B cell (primary cell): ENCODE measurements around the gene ZSCAN9. TPM values are rescaled to one million over a fixed set of nuclear protein-coding genes. Genes with fewer than 3 reads are reported as not detected.

Source experiments
- ATAC-seq: fragments of 200-7000 bp; cut with Tn5 transposase; one replicate; pipeline ENCODE4 v1.10.0; 2021; ENCODE audit warnings: low read depth, mild to moderate bottlenecking, moderate number of reproducible peaks, moderate library complexity
- CTCF ChIA-PET: fragments of 350-600 bp; sonication (Branson Sonifier 250); formaldehyde crosslinking; loops from one replicate; lab custom pipeline; 2021; ENCODE audit warnings: antibody characterized with exemption, inconsistent platforms; lab: Charles Lee
- POLR2A ChIA-PET: fragments of 350-600 bp; sonication (Branson Sonifier 250); formaldehyde crosslinking; loops from one replicate; lab custom pipeline; 2021; ENCODE audit warnings: antibody characterized with exemption; lab: Charles Lee
- DNase-seq: peaks from one replicate; pipeline ENCODE4 v3.0.0; 2013
- H2AFZ ChIP-seq: 2 replicates; pipeline ENCODE4 v1.6.1; 2012; ENCODE audit warnings: mild to moderate bottlenecking, low read depth, low read length; ENCODE audit not compliant: insufficient read depth, poor library complexity, severe bottlenecking
- H3K27ac ChIP-seq, 2 donors: 1 replicate in 1 of 2; 2 replicates in 1 of 2; pipeline ENCODE4 v1.5.1; 2012 to 2013; ENCODE audit warnings: low read length in 2 of 2, mild to moderate bottlenecking in 2 of 2, moderate library complexity in 1 of 2
- H3K27me3 ChIP-seq, 4 experiments: fragments of 200-600 bp in 1 of 4; sonication (generic) in 1 of 4; replicated peaks in 1 of 4; 1 replicate in 2 of 4; 2 replicates in 2 of 4; pipeline versions ENCODE4 v1.6.1 to v1.7.0; 2013 to 2016; ENCODE audit warnings: low read length in 3 of 4, mild to moderate bottlenecking in 2 of 4, mixed read lengths in 1 of 4, moderate library complexity in 1 of 4; ENCODE audit not compliant: insufficient read depth in 4 of 4, control insufficient read depth in 3 of 4; ENCODE audit errors: control extremely low read depth in 1 of 4
- H3K36me3 ChIP-seq, 2 experiments: replicated peaks in 1 of 2; 1 replicate in 1 of 2; 2 replicates in 1 of 2; pipeline versions ENCODE4 v1.6.1 to v1.7.1; 2013; ENCODE audit warnings: low read length in 1 of 2; ENCODE audit not compliant: insufficient read depth in 2 of 2, control insufficient read depth in 1 of 2; ENCODE audit errors: control extremely low read depth in 1 of 2, extremely low read depth in 1 of 2
- H3K4me1 ChIP-seq, 2 donors: fragments of 200-600 bp in 1 of 2; sonication (generic) in 1 of 2; 1 replicate in 1 of 2; 2 replicates in 1 of 2; pipeline versions ENCODE4 v1.5.1 to v1.6.1; 2013 to 2017; ENCODE audit warnings: low read length in 2 of 2; ENCODE audit not compliant: control insufficient read depth in 2 of 2, insufficient read depth in 2 of 2
- H3K4me2 ChIP-seq: replicated peaks from 2 replicates; pipeline ENCODE3; 2012; ENCODE audit warnings: mild to moderate bottlenecking, low read depth, low read length; ENCODE audit not compliant: poor library complexity, severe bottlenecking
- H3K4me3 ChIP-seq, 5 experiments: fragments of 200-600 bp in 1 of 5; sonication (generic) in 1 of 5; 1 replicate in 3 of 5; 2 replicates in 2 of 5; pipeline versions ENCODE4 v1.5.1 to v1.7.0; 2011 to 2016; ENCODE audit warnings: low read length in 4 of 5, mild to moderate bottlenecking in 4 of 5, low read depth in 2 of 5, control low read depth in 1 of 5, moderate library complexity in 1 of 5; ENCODE audit not compliant: insufficient read depth in 1 of 5; ENCODE audit errors: control extremely low read depth in 1 of 5, extremely low read depth in 1 of 5
- H3K79me2 ChIP-seq: fragments of 200-600 bp; sonication (generic); one replicate; pipeline ENCODE4 v1.6.0; 2016; ENCODE audit warnings: low read length; ENCODE audit not compliant: control insufficient read depth, insufficient read depth
- H3K9ac ChIP-seq: fragments of 200-600 bp; sonication (generic); 2 replicates; pipeline ENCODE4 v1.6.1; 2017; ENCODE audit warnings: mild to moderate bottlenecking, low read length, moderate library complexity
- H3K9me3 ChIP-seq, 3 donors: one replicate each; pipeline versions ENCODE4 v1.6.1 to v1.7.1; 2013; ENCODE audit warnings: low read length in 2 of 3; ENCODE audit not compliant: control insufficient read depth in 2 of 3, insufficient read depth in 1 of 3; ENCODE audit errors: control extremely low read depth in 1 of 3
- H4K20me1 ChIP-seq: 2 replicates; pipeline ENCODE4 v1.6.0; 2012; ENCODE audit warnings: mild to moderate bottlenecking, low read length; ENCODE audit not compliant: insufficient read depth, control insufficient read depth, poor library complexity, severe bottlenecking
- H3K27ac Mint-ChIP-seq: one replicate; pipeline ENCODE4 v1.8.0; 2021; ENCODE audit warnings: mixed read lengths
- H3K27me3 Mint-ChIP-seq: one replicate; pipeline ENCODE4 v1.8.0; 2021; ENCODE audit warnings: mixed read lengths
- H3K4me1 Mint-ChIP-seq: one replicate; pipeline ENCODE4 v1.8.0; 2021; ENCODE audit warnings: mixed read lengths
- H3K4me3 Mint-ChIP-seq: one replicate; pipeline ENCODE4 v1.8.0; 2021; ENCODE audit warnings: mixed read lengths
- H3K9me3 Mint-ChIP-seq: one replicate; pipeline ENCODE4 v1.8.0; 2022; ENCODE audit warnings: mixed read lengths; ENCODE audit not compliant: insufficient read depth
- CTCF ChIP-seq: fragments of 200-600 bp; IDR thresholded peaks from one replicate; pipeline ENCODE4 v1.8.0; 2022; ENCODE audit warnings: antibody characterized with exemption, mild to moderate bottlenecking
- EZH2 ChIP-seq: IDR thresholded peaks from 2 replicates; pipeline ENCODE4 v1.6.1; 2012; ENCODE audit warnings: borderline replicate concordance, low read depth, mild to moderate bottlenecking, moderate library complexity, low read length; ENCODE audit not compliant: insufficient read depth, poor library complexity, severe bottlenecking
- WGBS: methylation state at CpG from one replicate; pipeline ENCODE4 v1.1.5; 2013; ENCODE audit warnings: missing lambda C conversion rate; ENCODE audit not compliant: insufficient coverage; 5-methylcytosine and 5-hydroxymethylcytosine counted together
- intact Hi-C: fragments of 100-400 bp; cut with micrococcal nuclease; formaldehyde crosslinking; loops from one replicate; pipeline ENCODE4 v1.10.0; 2022
- polyA plus RNA-seq: library from polyadenylated mRNA; depleted of rRNA; stranded (reverse); fragments of >200 nt; gene quantifications from 2 replicates; pipeline ENCODE4 v1.2.3, GENCODE V29; 2012
- total RNA-seq, 2 donors: library from RNA; stranded (reverse); fragments of 120-200 nt in 1 of 2; gene quantifications; 1 replicate in 1 of 2; 2 replicates in 1 of 2; pipeline versions ENCODE4 v1.2.3 to v1.2.4, GENCODE V29; 2013 to 2022

Gene ZSCAN9
- total and polyA plus RNA-seq, 2 donors (not counting 1 experiment from before 2014, with no cell fraction given): 14.7 to 29.8 TPM

- H3K79me2 ChIP-seq: peaks cover 24% of the 10 kb centered on the region
- no peak overlapping the region for H3K9ac ChIP-seq
- no peaks in the 10 kb centered on the region for H3K9me3 ChIP-seq
- no peak overlapping the region for H3K27ac Mint-ChIP-seq
- H2AFZ ChIP-seq: no peak overlapping the region
- no peaks in the 10 kb centered on the region for H3K27me3 Mint-ChIP-seq
- H3K9me3 Mint-ChIP-seq: no peaks in the 10 kb centered on the region
- intact Hi-C loops: loop anchor here (5.0 kb wide), 2 partner anchors 143 to 878 kb away; partner anchors contain the start of genes ZNF391 and ZSCAN16
- no peak overlapping the region for H3K4me3 ChIP-seq
- ATAC-seq: no peak
- H3K27me3 ChIP-seq: peaks cover 0 to 7% (median 0%) of the 10 kb centered on the region in 4 experiments
- peaks cover 10 to 18% of the 10 kb centered on the region in 2 donors for H3K4me1 ChIP-seq
- H3K27ac ChIP-seq: no peak overlapping the region
- H3K4me3 Mint-ChIP-seq: no peak overlapping the region
- no peak for DNase-seq
- TF ChIP-seq CTCF: no peak
- TF ChIP-seq EZH2: no peak
- H3K4me2 ChIP-seq: no peak overlapping the region
- H4K20me1 ChIP-seq: no peaks in the 10 kb centered on the region
- WGBS: 100% methylated on average over 1 of the region's 4 CpGs
- H3K36me3 ChIP-seq: no peaks in the 10 kb centered on the region
- peaks cover 7% of the 10 kb centered on the region for H3K4me1 Mint-ChIP-seq
- ChIA-PET CTCF (interaction anchor here (0.8 to 1.0 kb wide), 2 partner anchors 11 to 119 kb away, joined by 3 read pairs; no protein-coding TSS in a partner anchor), POLR2A (interaction anchor here (0.5 to 1.3 kb wide), 4 partner anchors 18 to 371 kb away, joined by 3 to 5 read pairs (median 4); a partner anchor contains a TSS)
Observed at GRCh38 chr6:28264834-28265401, 39.8 kb downstream of the ZSCAN9 start.

GRCh38 chr6:28266563-28266961, 41.5 kb downstream of the ZSCAN9 start:
- peaks cover 0 to under 1% of the 10 kb centered on the region in 2 experiments for H3K36me3 ChIP-seq
- ChIA-PET POLR2A (interaction anchor here (0.5 to 2.1 kb wide), 8 partner anchors 14 to 894 kb away, joined by 3 to 12 read pairs (median 4); partner anchors contain the start of genes ZKSCAN4, ZKSCAN8, ZSCAN12 and ZSCAN31), CTCF (interaction anchor here (0.7 to 3.0 kb wide), 10 partner anchors 14 to 469 kb away, joined by 3 to 24 read pairs (median 4); partner anchors contain the start of genes PGBD1, ZKSCAN3, ZKSCAN4 and ZKSCAN8)
- peaks cover 24% of the 10 kb centered on the region for H3K79me2 ChIP-seq
- H3K9ac ChIP-seq: peak overlapping the region; percentile 89
- Mint-ChIP-seq H3K4me3 (no peak overlapping the region), H3K27ac (no peak overlapping the region), H3K9me3 (no peaks in the 10 kb centered on the region), H3K27me3 (no peaks in the 10 kb centered on the region), H3K4me1 (peaks cover 10% of the 10 kb centered on the region)
- peak overlapping the region; percentile 94 for H2AFZ ChIP-seq
- no peak for DNase-seq
- no peaks in the 10 kb centered on the region for H4K20me1 ChIP-seq
- peaks cover 10 to 18% of the 10 kb centered on the region in 2 donors for H3K4me1 ChIP-seq
- WGBS: no CpG with 5 or more reads among the region's 5 CpGs
- no peak for ATAC-seq
- no peaks in the 10 kb centered on the region for H3K9me3 ChIP-seq
- TF ChIP-seq EZH2 (no peak), CTCF (no peak)
- H3K4me2 ChIP-seq: peak overlapping the region; percentile 84
- peaks cover 0 to 5% (median 0%) of the 10 kb centered on the region in 4 experiments for H3K27me3 ChIP-seq
- H3K4me3 ChIP-seq: peak overlapping the region; percentile 62 to 100 (median 72)
- intact Hi-C loops: loop anchor here (2.0 to 5.0 kb wide), 5 partner anchors 130 to 879 kb away; partner anchors contain the start of genes ZNF165, ZNF391, ZSCAN12 and ZSCAN16
- peak overlapping the region; percentile 66 to 77 for H3K27ac ChIP-seq
